Stimulated activated CD8-positive, alpha-beta memory T cell treated with anti-CD3 and anti-CD28 coated beads, Interleukin-12 subunit alpha, Interleukin-12 subunit beta, amount 100 ng/mL, for 4 hours (primary cell): Measurements from ENCODE around the gene ATP9B.
"Not testable (repeated sequence)": the region's sequence is repeated elsewhere in the genome, so short reads cannot be mapped to it uniquely, and the experiment has no call there.

ENCODE experiments used
- DNase-seq: peaks from one replicate; pipeline ENCODE4 v3.0.0-alpha.2; 2020; ENCODE audit warnings: low read depth

Gene ATP9B

DNA sequence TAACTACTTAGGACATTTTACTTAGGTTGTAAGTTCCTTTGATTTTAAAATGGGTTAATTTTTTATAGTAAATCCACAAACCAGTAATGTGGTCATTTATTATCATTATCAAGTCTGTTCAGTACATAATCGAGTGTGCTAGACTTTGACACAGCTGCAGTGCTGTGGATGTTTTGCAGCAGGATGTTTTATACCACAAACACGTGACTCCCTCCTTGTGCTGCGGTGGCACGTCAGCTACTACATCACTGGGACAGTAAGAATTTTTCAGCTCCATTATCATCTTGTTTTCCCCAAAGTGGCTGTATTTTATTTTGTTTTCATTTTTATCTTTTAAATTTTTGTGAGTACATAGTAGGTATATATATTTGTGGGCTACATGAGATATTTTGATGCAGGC is 70.0 kb downstream of the ATP9B start:
- no peak for DNase-seq

DNA sequence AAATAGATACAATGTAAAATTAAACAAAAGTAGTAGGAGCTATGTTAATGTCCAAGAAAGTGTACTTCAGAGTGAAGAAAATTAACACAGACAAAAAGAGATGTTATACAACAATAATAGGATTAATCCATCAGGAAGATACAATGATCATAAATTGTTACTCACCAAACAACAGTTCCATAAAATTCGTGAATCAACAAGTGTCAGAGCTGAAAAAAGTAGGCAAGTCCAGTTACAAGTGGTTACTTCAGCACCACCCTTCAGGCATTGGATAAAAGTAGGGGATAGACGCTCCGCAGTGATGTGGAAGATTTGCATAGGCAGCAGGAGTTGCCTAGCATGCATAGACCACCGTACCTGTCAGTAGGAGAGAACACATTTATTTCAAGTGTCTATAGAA is 77.8 kb downstream of the ATP9B start:
- no peak for DNase-seq

DNA sequence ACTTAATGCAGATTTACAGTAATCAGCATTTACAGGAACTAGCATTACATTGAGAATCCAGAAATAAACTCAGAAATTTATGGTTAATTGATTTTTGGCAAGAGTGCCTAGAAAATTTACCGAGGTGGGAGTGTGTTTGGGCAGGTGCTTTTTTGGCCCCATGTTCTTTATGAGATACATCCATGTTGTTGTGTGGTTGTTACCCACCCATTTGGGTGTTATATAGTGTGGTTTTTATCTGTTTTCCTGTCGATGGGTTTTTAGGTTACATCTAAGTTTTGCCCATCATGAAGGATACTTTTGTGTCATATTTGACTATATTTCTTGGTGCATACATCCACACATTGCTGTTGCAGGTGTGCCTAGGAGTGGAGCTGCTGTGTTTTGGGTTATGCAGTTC is 82.0 kb downstream of the ATP9B start:
- no peak for DNase-seq

DNA sequence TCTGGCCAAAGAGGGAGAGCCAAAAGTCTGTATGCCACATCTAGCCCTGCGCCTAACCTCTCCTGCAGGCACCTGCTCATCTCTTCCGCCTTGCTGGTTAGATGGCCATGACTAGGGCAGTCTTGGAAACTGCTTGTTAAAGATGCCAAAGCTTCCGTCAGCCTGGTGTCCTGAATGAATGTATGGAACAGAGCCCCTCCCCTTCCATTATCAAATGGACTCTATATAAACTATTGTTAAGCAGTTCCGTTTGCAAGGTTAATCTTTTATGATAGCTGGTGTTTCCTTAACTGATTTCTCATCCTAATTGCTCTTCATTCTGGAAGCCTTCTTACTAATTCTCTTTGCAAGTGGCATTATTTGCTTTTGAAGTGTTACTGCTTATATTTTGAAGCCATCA is 87.1 kb downstream of the ATP9B start:
- DNase-seq, result no peak

DNA sequence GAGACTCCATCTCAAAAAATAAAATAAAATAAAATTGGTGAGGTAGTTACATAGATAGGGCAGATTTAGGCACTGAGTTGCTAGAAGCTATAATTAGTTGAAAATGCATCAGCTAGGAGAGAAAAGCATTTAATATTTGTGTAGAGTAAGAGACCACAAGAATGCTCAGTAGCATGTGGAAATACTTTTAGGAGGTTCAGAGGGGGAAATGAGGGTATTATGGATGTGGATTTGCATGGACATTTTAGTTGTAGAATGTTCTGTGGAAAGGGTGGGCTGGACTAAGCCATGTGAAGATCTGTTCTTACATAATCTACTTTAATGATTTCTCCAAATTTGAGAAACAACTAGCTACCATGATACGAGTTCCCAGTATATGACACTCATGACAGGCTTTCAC is 95.5 kb downstream of the ATP9B start:
- DNase-seq, result no peak

DNA sequence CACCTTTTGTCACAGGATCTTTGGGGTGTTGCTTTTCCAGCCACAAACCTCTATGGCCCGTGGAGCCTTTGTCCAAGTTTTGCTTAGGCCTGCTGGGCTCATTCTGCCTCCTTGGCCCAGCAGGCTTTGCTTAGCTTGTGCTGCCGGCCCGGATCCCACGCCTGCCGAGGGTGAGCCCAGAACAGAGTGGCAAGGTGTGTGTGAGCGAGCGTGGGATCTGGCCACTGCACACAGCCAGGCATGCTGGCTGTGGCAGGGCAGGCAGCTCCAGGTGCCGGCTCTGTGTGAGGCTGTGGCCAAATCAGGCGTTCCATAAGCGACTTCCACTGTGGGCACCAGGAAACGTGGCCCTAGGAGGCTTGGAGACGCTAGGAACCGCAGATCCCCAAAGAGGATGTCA is 97.5 kb downstream of the ATP9B start:
- DNase-seq, result no peak

DNA sequence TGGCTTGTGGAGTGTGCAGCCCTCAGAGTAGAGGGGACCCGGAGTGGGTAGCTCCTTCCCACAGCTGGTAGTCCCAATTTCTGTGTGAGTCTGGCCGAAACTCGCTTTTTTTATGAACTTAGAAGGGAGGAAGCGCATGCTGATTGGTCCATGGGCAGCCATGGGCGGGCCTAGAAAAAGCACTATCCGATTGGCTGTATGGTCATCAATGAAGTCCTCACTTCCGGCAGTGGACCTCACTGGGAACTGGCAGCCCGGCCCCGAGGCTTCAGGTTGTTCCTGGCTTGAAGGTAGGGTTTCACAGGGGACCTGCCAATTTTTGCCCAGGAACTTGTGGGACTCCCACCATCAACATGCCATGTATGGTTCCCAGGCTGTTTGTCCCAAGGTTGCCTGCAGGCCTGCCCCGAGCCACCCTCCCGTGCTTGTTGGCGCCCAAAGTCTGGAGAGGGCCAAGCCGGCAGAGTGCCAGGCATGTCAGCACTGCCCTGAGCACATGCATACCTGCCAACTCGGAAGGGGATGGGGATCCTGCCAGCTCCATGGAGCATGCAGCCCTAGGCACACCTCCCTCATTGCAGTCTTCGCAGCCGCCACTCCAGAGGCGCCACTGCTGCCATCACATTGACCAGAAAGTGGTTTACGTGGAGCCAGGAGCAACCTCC is 98.5 kb downstream of the ATP9B start:
- DNase-seq, result no peak

DNA sequence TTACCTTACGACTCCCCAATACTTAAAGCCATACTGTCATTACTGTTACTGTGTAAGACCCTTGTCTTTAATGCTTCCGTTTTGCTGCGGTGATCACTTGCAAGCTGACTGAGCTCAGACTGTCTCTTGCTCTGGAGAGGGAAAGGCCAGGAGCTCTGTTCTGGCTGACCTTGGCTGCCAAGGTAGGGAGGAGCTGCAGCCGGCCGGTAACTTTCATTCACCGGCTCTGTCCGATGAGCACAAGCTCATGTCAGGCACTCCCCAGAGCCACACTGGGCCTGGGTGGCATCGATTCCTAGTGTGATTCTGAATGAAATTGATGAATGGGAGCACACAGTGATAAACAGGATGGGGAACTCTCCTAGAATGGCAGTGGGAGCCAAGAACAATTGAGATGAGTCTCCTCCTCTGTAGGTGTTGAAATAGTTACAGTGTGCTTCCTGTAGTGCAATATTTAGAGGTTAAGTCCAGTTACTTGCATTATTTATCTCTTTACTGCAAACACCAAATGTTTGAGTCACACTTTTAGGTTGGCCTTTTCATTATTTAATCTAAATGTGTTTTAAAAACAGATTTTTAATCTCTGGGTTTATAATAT is 100.9 kb downstream of the ATP9B start:
- DNase-seq, result no peak

DNA sequence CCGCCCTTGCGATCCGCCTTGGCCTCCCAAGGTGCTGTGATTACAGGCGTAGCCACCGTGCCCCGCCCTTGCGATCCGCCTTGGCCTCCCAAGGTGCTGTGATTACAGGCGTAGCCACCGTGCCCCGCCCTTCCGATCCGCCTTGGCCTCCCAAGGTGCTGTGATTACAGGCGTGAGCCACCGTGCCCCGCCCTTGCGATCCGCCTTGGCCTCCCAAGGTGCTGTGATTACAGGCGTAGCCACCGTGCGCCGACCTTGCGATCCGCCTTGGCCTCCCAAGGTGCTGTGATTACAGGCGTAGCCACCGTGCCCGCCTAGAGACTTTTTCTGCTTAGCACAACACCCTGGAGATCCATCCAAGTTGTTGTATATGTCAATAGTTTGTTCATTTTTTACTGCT is 103.1 kb downstream of the ATP9B start:
- DNase-seq, result not testable (repeated sequence)

DNA sequence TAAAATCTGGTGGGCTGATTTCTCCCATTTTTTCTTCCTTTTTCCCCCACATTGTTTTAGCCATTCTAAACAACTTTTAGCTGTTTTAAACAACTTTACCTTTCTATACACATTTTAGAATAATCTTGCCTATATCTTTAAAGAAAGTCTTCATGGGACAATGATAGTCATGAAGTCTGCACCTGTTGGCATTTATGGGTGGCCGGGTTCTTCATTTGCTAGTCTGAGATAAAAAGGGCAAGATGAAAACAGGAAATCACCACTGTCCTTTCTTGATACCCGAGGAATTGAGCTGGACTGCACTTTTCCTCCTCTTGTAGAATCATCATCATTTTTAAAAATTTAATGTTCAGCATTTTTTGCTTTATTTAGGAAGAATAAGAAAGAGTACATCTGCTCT is 104.5 kb downstream of the ATP9B start:
- no peak for DNase-seq

DNA sequence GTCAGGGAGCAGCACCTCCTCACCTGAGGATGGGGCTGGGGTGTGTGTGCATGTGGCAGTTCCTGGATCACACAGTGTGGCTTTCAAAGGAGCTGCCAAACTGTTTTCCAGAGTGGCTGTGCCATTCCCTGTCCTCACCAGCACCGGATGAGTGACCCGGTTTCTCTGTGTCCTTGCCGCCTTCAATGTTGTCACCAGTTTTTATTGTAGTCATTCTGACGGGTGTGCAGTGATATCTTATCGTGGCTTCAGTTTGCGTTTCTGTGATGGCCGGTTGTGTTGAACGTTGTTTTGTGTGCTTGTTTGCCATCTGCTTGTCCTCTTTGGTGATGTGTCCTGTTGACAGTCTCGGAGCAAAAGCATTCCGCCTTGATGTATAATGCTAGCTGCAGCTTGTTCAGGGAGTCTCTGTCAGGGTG is 108.9 kb downstream of the ATP9B start:
- DNase-seq, result no peak

DNA sequence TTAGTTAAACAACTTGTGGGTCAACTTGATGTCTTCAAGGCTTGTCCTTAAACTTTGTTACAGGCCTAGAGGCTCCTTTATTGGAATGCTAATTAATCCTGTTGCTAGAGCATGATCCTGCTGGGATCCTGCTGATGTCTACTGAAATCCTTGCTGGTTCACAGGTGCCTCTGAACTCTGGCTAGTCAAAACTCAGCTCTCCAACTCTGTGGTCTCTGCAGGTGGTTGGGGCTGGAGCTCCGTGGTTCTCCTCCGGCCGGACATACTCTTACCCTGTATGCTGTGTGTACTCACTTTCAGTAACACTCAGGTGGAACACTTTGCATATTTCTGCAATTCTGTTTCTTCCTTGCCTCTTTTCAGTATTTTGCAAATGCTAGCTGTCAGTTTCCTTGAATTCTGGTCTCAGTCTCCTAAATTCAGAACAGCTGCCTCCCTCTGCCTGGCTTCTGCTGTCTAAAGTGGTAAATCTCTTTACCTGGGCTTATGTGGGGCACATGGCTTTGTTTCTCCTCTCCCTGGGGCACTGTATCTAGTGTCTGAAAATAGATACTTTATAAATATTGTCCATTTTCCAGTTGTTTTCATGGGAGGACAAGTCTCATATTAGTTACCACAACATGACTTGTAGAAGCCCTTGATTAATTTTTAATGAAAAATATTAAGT is 113.0 kb downstream of the ATP9B start:
- no peak for DNase-seq

DNA sequence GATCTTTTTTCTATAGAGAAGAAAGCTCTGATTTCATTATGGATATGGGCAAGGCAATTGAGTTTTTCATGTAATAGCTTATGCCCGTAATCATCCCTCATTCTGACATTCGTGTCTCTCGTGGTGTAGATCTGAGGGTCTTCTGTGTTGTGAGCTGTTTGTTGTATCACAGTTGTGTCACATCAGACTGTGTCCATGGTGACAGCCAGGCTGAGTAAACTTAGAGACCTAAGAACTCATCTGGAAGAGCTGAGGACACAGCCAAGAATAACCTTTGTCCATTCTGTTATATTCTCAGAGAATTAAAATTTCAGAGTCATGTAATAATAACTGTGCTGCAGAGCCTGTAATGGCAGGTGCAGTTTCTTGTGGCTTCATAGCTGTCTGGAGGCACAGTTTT is 116.5 kb downstream of the ATP9B start:
- DNase-seq, result no peak

DNA sequence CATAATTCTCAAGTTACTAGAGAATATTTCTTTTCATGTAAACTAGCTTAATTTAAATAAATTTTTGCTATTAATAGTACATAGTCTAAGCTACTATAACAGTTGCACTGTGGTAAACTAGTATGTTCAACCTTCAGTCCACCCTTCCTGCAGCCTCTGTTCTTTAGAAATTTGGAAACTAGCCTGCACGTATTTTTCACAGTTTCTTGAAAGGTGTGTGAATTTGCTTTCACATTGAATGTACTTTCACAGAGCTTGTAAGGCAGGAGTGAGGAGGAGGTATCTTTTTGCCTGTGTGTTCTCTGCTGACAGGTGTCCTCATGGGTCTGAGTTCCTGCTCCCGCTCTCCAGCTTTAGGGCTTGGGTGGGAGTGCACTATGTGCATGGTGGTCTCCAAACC is 117.5 kb downstream of the ATP9B start:
- DNase-seq, result no peak

DNA sequence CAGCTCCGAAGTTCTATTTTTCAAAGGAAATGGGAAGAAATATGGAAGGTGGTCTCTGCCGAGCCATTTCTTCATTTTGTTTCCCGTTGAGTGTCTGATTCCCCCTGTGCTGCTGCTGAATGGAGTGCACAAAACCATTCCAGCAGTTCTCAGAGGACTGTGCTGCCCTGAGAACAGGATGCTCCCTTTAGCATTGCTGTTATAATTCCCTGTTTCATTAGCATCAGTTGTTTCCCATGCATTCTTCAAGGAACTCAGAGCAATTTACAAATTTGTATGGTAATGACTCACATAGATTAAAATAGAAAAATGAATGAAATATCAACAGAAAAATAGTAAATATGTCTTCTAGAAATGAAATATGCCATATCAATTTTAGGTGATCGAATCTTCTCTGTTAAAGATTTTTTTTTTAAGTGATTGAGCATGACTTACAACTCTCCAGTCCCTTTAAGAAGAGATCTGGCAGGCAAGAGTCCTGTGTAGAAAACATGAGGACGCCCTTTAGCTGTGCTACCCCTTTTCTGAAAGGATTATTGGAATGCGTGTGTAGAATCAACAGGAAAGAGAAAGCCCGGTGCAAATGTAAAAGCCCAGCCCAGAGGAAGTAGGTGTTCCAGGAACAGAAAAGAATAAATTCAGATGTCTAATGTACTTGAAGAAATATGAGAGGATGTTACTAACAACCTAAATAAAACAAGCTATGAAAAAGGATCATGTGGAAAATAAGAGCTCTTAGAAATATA is 118.5 kb downstream of the ATP9B start:
- no peak for DNase-seq

DNA sequence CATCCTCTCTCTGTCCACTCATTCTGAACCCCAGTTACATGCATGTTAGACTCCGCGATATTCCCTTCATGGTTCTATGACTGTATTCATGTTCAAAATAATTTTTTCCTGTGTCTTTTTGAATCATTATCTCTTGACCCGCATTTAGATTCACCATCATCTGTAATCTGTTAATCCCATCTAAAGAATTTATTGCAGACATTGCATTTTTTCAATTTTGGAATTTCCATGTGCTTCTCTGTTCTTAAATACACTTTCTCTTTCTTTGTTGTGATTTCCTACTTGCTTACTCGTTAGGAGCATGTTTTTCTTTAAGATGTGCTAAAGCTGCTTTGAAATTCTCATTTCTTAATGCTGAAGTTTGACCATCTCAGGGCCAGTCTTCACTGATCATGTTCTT is 122.2 kb downstream of the ATP9B start:
- DNase-seq, result no peak

DNA sequence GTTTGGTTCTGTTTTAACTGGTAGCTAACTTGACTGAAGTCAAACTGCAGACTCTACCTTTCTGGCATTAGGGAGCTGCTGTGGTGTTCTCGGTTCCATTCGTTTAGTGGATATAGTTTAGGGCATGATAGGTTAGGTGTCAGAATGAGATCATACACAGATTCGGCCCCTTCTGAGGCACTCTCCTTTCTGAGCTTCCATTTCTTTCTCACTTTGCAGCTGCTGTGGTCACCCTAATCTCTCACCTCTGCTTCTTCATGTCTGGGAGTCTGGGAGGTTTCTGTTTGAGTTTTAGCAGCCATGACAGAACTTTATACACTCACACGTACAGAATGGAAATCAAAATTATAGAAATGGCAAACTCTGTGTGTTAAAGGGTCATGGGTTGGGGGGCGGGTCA is 122.8 kb downstream of the ATP9B start:
- no peak for DNase-seq

DNA sequence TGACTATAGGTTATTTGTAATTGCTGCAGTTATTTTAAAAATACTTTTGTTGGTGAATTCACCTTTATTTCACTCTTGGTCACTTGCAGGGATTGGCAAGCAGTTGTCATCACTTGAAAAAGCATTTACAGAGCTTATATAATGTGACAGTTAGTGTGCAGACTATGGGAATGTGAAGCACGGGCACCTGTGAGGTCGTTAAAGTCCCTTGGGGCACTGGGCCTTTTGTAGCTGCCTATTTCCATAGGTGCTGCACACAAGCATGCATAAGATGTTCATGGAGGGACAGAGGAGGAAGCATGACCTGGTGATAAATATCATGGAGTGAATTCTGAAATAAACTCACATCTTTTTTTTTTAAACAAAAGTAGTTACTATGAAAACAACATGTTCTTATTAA is 124.6 kb downstream of the ATP9B start:
- no peak for DNase-seq

DNA sequence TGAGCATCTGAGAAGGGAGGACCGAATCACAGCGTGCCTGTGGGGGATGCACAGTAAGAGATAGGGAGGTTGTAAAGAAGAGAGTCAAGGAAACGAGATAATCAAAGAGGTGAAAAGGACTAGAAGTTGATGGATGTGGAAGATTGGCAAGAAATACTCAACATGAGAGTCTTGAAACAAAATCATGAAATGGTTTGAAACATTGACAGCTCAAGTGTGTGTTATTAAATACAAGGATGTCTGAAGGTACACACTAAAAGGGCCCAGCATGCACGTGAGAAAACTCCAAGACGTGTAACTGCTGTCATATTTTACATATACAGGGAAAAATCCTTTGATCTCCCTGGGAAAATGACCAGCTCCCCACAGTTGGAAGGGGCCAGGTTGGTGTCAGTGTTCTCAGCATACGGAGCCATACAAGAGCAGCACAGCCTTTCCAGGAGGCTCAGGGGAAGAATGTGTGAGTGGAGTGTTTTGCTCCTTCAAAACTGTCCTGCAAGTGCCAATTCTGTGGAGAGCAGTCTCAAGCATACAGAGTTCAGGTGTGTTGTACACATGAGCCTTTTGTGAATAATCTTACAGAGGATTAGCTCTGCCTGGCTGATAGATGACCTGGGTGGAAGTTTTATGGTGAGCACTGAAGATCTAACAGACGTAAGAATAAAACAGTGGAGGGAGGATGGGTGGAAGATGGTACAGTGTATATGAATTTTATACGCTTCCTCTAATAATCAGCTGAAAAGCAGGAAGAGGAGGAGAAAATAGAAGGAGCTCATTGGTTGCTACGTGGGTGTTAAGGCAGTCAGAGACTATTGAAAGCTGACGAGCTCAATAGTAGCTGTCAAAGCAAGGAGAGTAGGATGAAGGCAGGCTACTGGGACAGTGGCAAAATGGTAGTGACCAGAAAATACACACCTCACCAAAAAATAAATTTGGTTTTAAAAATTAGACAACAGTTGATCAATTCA is 126.8 kb downstream of the ATP9B start:
- DNase-seq, result no peak

DNA sequence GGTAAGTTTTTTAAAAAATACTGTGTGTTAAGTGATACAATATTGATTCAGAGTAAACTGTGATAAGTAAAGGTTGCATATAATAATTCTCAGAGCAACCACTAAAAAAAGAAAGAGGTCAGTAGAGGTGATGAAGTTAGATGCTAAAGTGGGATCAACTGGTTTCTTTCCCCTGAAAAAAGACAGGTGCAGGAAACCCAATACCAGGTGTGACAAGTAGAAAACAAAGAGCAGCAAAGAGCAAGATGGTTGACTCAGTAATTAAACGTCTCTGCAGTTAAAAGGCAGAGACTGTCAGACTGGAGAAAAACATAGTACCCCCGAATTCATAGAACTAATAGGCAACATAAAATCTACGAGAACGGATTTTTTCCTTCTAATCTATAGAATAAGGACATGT is 128.3 kb downstream of the ATP9B start:
- no peak for DNase-seq

DNA sequence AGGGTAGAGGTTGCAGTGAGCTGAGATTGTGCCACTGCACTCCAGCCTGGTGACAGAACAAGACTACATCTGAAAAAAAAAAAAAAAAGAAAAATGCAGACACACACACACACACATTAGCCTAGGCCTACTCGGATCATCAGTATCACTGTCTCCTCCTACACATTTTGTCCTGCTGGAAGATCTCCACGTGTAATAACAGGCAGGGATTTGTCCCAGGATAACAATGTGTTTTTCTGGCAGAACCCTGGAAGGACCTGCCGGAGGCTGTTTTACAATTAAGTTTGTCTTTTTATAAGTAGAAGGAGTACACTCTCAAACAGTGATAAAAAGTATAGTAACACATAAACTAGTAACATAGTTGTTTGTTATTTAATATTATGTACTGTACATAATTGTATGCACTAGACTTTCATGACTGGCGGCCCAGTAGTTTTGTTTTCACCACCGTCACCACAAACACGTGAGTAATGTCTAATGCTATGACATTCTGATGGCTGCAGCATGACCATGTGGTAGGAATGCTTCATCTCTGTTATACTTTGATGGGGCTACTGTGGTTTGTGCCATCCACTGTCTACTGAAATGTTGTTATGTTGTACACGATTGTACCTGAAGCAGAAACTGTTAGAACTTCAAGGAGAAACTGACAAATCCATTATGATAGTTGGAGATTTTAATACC is 130.6 kb downstream of the ATP9B start:
- no peak for DNase-seq
